A673 (cell line): ENCODE data around the gene NPTX2. TPM values are rescaled to one million over a fixed set of nuclear protein-coding genes. Genes with fewer than 3 reads are reported as not detected.

Experiments
- BruUV-seq: library from RNA; stranded (reverse); fragments of 400-500 nt; replicated peaks from 2 replicates; lab custom pipeline; 2021; lab: Mats Ljungman, UMichigan
- CTCF ChIA-PET: fragments of 300-600 bp; sonication (Branson Sonifier 250); formaldehyde crosslinking; loops from one replicate; lab custom pipeline; 2022; ENCODE audit warnings: antibody characterized with exemption; lab: Charles Lee
- POLR2A ChIA-PET: fragments of 300-600 bp; sonication (Branson Sonifier 250); formaldehyde crosslinking; loops from one replicate; lab custom pipeline; 2022; ENCODE audit warnings: antibody characterized with exemption; ENCODE audit not compliant: low non-redundant PET; lab: Charles Lee
- DNase-seq: peaks from one replicate; pipeline ENCODE4 v3.0.0-alpha.2; 2015; ENCODE audit warnings: low spot score
- H3K27ac ChIP-seq: fragments of 200-600 bp; sonication (generic); 2 replicates; pipeline ENCODE4 v1.5.1; 2016; ENCODE audit warnings: mixed run types, low read depth, mild to moderate bottlenecking, mixed read lengths, antibody characterized with exemption, low read length; ENCODE audit not compliant: poor library complexity, severe bottlenecking
- H3K27me3 ChIP-seq: fragments of 200-600 bp; sonication (generic); replicated peaks from 2 replicates; pipeline ENCODE4 v1.6.1; 2017; ENCODE audit warnings: mixed run types, low read depth, mild to moderate bottlenecking, mixed read lengths, antibody characterized with exemption, low read length; ENCODE audit not compliant: insufficient read depth, poor library complexity
- H3K36me3 ChIP-seq: fragments of 200-600 bp; sonication (generic); 2 replicates; pipeline ENCODE4 v1.6.1; 2016; ENCODE audit warnings: mixed run types, mild to moderate bottlenecking, mixed read lengths, antibody characterized with exemption, low read length; ENCODE audit not compliant: insufficient read depth, poor library complexity, severe bottlenecking
- H3K4me1 ChIP-seq: fragments of 200-600 bp; sonication (generic); 2 replicates; pipeline ENCODE4 v1.6.1; 2017; ENCODE audit warnings: mixed run types, mild to moderate bottlenecking, mixed read lengths, antibody characterized with exemption, low read length; ENCODE audit not compliant: insufficient read depth, poor library complexity, severe bottlenecking
- H3K4me3 ChIP-seq: fragments of 200-600 bp; sonication (generic); 2 replicates; pipeline ENCODE4 v1.5.1; 2016; ENCODE audit warnings: low read depth, mixed run types, mild to moderate bottlenecking, mixed read lengths, low read length; ENCODE audit not compliant: poor library complexity, severe bottlenecking
- H3K9me3 ChIP-seq: fragments of 200-600 bp; sonication (generic); 2 replicates; pipeline ENCODE4 v1.6.1; 2016; ENCODE audit warnings: mixed run types, low read depth, mild to moderate bottlenecking, mixed read lengths, antibody characterized with exemption, low read length; ENCODE audit not compliant: poor library complexity, severe bottlenecking
- CTCF ChIP-seq: fragments of 300-800, 200-600 bp; sonication (generic); conservative IDR thresholded peaks from 2 replicates; pipeline ENCODE4 v1.5.1; 2017; ENCODE audit warnings: low read depth, mild to moderate bottlenecking, antibody characterized with exemption, low read length, moderate library complexity, mixed read lengths
- EZH2 ChIP-seq: fragments of 200-600 bp; sonication (generic); IDR thresholded peaks from 2 replicates; pipeline ENCODE4 v1.6.1; 2017; ENCODE audit warnings: borderline replicate concordance, low read depth, mild to moderate bottlenecking, mixed read lengths, antibody characterized with exemption, low read length; ENCODE audit not compliant: poor library complexity, severe bottlenecking
- intact Hi-C: fragments of 100-400 bp; cut with micrococcal nuclease; formaldehyde crosslinking; loops from one replicate; pipeline ENCODE4 v1.10.0; 2022; ENCODE audit not compliant: unreplicated experiment
- total RNA-seq: library from RNA; stranded (reverse); gene quantifications from 2 replicates; pipeline ENCODE4 v1.2.3, GENCODE V29; 2021

Gene NPTX2
- total RNA-seq, 1 experiment from 2014 or later = 2.2 TPM

- no peak overlapping the region for H3K4me3 ChIP-seq
- ChIA-PET POLR2A (no interaction called here), CTCF (no interaction called here)
- no TSS peak for BruUV-seq
- no peaks in the 10 kb centered on the region for H3K9me3 ChIP-seq
- no peak for TF ChIP-seq CTCF
- no peak for TF ChIP-seq EZH2
- intact Hi-C loops = no loop called here
- H3K27ac ChIP-seq = no peak overlapping the region
- peaks cover 10% of the 10 kb centered on the region for H3K27me3 ChIP-seq
- H3K4me1 ChIP-seq = no peaks in the 10 kb centered on the region
- DNase-seq = no peak
- no peaks in the 10 kb centered on the region for H3K36me3 ChIP-seq
Measured at GRCh38 chr7:98651760-98652159, 34.7 kb downstream of the NPTX2 start.

- CTCF ChIA-PET = no interaction called here
- TF ChIP-seq EZH2 (no peak), CTCF (no peak)
- Histone ChIP-seq H3K27me3 (peaks cover 17% of the 10 kb centered on the region), H3K36me3 (no peaks in the 10 kb centered on the region), H3K9me3 (no peaks in the 10 kb centered on the region), H3K4me3 (no peak overlapping the region), H3K4me1 (no peaks in the 10 kb centered on the region), H3K27ac (no peak overlapping the region)
- BruUV-seq = no TSS peak
- intact Hi-C loops = no loop called here
- DNase-seq = no peak
- POLR2A ChIA-PET = no interaction called here
Measured at GRCh38 chr7:98653601-98654310, 36.7 kb downstream of the NPTX2 start.

- intact Hi-C loops = no loop called here
- H3K27ac ChIP-seq = no peak overlapping the region
- ChIA-PET POLR2A (no interaction called here), CTCF (no interaction called here)
- no peaks in the 10 kb centered on the region for H3K4me1 ChIP-seq
- BruUV-seq = no TSS peak
- no peak for DNase-seq
- H3K9me3 ChIP-seq = no peaks in the 10 kb centered on the region
- no peak overlapping the region for H3K4me3 ChIP-seq
- peaks cover 9% of the 10 kb centered on the region for H3K27me3 ChIP-seq
- no peaks in the 10 kb centered on the region for H3K36me3 ChIP-seq
- no peak for TF ChIP-seq EZH2
- TF ChIP-seq CTCF = no peak
Measured at GRCh38 chr7:98654524-98655272, 37.6 kb downstream of the NPTX2 start.
